GM20431 (cell line): ENCODE data around the gene YIPF3.

Experiments
- in situ Hi-C: fragments of 300-500 bp; cut with MseI, MboI; formaldehyde crosslinking; loops from one replicate; pipeline ENCODE4 v1.15.0; 2020; ENCODE audit warnings: low sequenced_read_pairs; ENCODE audit not compliant: unreplicated experiment

The YIPF3 gene

DNA sequence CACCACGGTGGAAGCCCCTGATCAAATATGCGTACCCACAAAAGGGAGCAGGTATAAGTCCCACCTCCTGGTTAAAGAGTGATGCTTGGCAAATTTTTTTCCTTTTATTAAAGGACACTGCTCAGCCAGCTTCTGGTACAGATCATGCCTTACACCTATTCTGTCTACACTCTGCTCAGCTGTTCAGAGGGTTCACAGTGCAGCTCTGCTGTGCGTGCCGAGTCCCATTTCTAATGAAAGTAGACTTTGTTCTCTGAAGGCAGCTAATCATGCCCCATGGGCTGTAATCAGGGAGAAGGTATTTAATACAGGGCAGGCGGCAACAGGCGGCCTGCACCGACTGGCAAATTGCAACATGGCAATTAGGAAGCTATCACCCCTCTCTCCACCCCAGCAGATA lies 22.9 kb downstream of the YIPF3 start:
- in situ Hi-C loops, result no loop called here

DNA sequence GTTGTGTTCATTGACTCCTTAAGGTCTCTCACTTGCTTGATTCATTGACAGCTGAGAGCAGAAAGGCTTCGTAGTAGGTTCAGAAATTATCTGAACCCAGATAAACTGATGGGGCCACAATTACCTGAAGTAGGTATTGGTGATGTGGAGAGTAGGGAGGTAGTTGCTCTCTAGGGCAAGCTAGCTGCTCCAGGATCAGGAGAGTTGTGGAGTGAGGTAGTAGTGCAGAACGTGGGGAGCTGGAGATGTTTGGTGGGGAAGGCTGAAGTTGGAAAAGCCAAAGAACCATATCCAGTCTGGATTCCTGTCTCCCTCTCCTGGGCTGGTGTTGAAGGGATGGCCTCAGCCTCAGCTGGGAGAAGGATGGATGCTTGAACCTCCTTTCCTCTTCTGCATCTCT lies 23.5 kb downstream of the YIPF3 start:
- in situ Hi-C loops, result no loop called here

DNA sequence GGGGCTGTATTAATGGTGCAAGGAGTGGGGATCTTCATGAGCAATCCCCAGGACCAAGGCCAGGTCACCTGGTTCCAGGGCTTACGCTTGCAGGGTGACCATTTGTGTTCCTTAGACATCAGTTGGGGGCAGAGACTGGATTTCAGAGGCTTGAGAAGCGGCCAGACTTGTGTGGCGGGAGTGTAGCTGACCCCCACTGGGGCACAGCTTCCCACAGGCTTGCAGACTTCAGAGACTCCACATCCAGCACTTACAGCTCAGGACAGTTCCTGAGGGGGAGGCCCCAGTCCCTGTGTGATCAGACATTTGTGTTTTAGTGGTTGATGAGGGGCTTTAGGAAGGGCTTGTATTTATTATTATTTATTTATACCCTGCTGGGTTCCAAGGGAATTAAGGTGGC lies 24.1 kb downstream of the YIPF3 start:
- in situ Hi-C loops, result no loop called here

DNA sequence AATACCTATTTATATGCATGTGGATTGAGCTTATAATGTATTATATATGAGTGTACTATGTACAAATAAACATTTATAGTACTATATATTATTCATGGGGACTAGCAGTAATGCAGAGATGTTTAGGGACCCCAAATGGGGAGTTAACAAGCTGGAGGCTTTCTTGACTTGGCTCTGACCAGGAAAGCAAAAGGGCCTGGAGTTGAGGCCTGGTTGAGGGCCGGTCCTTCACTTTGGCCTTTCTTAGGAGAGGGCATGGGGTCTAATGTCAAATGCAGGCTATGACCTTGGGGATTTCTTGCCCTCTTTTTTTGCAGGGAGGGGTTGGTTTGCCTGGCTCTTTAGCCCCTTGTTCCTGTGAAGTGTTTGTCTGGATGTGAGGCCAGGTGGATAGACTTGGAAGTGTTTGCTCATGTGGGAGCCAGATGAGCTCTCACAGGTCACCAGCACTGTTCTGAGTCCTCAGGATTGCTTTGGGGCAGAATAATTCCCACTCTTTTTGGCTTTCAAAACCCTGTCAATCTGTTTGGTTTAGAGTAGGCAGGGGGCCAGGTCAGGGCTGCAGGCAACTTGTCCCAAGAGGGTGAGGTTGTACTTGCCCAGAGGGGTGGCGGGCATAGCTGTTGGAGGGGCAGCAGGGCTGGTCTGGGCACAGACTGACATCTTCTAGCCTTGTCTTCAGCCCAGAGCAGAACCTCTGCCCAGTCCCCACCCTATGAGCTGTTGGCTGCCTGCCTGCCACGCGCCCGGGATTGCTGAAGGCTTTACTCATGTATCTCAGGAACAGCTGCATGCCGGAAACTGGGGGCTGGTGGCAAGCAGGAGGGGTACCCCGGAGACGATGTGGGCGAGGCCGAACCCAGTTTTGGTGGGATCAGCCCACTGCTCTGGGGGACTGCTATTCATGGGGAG lies 24.7 kb downstream of the YIPF3 start:
- in situ Hi-C loops, result no loop called here

DNA sequence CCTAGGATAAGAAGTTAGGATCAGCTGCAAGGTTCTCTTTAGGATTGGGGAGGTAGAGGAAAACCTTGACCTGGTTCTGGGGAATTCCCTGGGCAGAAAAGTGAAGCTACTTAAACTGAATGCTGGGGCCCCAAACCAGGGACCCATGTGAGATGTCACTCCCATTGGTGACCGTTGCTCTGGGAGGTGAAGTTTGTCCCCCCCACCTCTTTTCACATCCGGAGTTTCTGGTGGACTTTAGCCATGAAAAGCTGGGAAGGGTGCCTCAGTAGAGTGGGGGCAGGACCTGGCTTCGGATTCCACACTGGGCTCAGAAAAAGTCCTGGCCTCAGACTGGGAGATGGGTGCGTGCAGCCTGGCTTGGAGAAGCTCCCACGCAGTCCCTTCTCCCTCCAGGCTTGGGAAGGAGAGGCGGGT lies 26.2 kb downstream of the YIPF3 start:
- in situ Hi-C loops, result no loop called here

DNA sequence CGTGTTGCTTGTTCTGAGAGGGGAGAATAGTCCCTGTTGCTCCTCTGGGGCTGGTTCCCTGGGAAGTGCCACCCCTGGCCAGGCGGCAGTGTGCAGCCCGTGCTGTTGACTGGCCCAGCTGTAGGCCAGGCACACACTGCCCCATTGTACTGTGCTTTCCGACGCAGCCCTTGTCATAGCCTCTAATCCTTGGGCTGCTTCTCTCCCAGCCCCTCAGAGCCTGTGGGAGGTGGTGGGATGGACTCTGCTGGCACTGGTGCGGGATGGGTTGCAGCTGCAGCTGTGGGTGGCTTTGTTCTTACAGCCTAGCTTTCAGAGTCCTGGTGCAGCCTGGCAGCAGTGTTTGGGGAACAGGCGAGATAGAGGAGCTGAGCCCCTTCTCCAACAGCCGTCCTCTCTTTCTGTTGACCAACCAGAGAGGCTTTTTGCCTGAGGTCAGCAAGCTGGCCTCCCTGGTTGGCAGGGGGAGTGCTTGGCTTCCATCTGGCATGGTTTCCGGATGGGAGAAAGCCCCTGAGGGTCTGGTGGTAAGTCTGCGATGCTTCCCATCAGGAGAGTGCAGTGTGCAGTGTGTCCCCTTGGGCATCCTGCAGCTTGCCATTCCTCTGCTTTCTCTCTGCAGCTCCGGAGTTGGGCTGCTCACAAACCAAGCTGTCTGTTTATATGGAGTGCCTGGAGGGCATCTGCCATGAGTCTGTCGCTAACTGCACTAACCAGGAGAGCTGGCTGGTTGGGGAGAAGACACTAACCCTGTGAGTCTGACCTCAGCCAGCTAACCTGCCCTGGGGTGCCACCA lies 27.3 kb downstream of the YIPF3 start:
- in situ Hi-C loops, result no loop called here

DNA sequence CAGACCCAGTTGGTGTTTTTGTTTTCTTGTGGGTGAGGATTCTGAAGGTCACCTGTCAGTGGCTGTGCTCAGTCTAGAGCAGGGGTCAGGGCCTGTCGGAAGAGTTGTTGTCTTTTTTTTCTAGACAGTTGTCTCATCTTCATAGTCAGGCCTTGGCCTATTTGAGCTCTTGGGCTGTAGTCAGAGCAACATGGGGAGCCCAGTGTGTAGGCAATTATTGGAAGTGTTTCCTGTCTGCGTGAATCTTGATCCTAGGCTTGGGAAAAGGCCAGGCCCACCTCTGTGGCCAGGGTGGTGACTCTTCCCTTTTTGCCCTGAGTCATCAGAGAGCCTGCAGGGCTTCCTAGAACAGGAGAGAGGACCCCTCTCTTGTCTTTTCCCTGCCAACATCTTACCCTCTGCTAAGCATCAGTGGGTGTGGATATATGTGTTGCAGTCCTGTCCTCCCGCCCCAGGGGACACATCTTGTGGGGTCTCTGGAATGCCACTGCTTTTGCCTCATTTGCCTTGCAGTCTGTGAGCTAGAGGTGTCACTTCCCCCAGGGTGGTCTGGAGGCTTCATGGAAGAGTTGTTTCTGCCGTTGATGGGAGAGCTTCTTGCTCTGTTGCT lies 28.0 kb downstream of the YIPF3 start:
- in situ Hi-C loops, result no loop called here

DNA sequence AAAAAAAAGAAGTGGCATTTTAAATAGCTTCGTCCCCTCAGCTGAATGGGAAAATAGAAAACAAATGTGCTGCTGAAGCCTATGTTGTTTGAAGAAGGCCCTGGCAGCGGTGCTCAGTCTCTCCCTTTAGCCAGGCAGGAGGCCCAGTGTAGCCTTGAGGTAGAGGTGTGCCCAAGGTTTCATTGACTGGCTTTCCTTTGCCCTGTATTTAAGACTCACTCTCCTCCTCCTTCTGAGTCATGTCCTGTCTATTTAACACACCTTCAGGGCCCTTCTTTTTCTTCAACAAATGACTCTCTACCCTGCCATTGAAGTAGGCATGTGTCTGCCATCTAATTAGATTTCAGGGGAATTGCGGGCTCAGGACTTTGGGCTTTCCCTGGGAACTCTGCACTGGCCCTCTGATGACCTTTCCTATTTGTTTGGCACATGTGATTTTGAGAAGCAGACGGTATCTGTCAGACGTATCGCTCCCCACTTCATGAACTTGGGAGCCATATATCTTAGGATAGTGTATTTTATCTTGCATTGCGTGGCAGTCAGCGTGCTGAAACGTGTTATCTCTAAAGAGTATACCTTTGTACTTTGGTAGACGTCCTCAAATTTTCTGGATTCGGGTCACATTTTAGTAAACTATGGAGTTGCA lies 35.0 kb downstream of the YIPF3 start:
- in situ Hi-C loops, result no loop called here

DNA sequence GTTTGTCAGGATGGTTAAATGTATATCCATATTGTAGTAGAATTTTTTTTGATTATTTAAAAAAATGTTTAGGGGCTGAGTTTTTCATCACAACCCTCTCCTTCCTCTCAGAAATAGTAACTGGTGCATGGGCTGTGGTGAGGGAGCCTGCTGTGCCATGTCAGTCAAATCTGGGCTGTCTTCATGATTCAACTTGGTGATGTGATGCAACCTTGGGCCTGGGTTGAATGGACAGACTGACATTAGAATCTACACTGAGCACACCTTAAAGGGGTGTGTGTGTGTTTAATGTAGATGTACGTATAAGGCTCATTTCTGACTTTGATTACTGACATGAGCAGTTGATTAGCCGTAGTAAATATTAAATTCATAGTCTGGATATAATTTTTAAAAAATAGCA lies 35.7 kb downstream of the YIPF3 start:
- in situ Hi-C loops, result no loop called here

DNA sequence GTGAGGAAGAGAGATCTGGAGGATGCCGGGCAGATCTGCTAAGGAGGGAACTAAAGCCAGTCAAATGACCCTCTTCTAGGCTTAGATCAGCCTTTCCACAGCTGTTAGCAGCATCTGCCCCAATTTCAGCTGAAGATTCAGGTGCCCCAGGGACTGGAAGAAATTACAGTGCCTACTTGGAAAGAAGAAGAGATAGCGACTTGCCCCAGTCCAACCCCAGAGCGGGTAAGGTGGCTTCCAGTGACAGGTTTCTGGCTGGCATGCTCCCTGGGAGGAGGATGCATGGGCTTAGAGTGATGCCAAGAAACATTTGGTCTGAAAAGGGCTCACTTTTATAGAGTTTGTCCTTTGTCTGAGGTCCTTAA lies 38.7 kb downstream of the YIPF3 start:
- in situ Hi-C loops, result no loop called here

DNA sequence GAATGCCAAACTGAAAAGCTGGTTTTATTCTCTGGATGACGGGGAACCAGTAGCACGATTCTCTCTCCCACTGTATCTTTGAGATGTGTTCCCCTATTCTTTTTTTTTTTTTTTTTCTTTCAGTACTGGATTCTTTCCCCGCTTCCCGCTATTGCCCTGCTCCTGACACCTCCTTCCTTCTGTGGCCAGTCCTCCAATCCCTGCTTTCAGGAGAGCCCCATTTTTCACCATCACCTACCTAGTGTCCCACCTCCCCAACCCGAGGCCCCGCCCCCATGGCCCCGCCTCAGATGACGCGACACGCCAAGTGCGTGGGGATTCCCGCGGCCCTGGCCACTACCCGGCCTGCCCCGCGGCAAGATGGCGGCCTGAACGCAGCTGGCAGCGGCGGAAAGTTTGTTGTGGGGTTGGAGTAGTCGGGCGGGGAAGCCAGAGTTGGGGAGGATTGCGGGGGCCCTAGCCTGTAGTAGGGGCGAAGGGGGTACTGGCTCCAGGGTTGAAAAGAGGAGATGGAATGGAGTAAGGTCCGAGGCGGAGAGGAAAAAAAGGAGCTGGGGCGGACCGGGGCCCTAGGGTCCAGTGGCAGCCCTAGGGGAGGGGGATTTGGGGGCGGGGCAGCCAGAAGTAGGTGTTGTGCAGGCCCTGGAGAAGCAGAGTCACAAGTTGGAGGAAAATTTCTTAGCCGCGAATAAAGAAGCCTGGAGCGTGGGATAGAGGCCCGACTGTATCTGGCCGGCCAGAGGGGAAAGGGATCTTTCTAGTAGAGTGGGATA lies 39.3 kb downstream of the YIPF3 start, which contains the start of gene TJAP1:
TSS of gene TJAP1 (plus strand) at position 336 of the 773 bp plus-strand sequence. CDS start 21,432 bp downstream, outside the sequence.
- in situ Hi-C loops, result no loop called here

DNA sequence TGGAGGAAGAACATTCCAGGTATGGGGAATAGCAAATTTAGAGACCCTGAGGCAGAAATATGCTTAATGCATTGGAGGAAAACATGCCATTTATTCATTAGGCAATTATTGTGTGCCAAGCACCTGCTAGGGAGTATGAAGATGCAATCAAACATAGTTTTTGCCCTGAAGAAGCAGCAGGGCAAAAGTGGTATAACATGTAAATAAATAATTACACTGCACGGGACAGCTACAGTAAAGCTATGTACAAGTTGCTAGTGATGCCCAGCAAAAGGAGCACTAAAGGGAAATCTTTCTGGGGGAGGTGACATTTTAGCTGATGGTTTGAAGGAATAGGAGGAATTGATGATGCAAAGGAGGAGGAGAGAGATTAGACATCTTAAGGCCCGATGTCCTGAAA lies 40.0 kb downstream of the YIPF3 start:
- in situ Hi-C loops, result no loop called here

DNA sequence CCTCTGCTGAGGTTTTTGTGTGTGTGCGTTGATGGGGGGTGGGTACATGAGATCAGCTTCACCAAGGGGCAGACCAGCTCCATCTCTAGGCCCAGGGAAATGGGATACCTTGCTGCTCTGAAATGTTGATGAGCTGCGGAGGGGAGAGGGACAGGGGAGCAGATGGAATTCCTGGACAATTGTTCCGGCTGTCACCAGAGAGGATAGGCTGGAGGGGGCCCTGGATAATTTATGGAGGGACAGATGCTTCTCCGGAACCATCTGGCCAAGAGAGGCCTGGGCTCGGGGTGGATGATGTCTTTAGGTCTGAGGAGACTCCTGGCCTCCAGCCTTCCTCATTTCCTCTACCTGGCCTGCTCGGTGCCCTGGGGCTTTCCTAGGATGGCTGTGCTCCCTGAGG lies 41.2 kb downstream of the YIPF3 start:
- in situ Hi-C loops, result no loop called here

DNA sequence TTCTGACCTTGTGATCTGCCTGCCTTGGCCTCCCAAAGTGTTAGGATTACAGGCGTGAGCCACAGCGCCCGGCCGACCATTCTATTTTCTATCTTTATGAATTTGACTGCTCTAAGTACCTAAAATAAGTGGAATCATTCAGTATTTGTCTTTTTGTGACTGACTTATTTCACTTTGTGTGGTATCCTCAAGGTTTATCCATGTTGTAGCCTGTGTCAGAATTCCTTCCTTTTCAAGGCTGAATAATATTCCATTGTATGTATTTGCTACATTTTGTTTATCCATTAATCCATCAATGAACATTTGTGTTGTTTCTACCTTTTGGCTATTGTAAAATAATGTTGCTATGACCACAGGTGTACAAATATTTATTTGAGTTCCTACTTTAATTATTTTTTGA lies 44.2 kb downstream of the YIPF3 start:
- in situ Hi-C loops, result no loop called here

DNA sequence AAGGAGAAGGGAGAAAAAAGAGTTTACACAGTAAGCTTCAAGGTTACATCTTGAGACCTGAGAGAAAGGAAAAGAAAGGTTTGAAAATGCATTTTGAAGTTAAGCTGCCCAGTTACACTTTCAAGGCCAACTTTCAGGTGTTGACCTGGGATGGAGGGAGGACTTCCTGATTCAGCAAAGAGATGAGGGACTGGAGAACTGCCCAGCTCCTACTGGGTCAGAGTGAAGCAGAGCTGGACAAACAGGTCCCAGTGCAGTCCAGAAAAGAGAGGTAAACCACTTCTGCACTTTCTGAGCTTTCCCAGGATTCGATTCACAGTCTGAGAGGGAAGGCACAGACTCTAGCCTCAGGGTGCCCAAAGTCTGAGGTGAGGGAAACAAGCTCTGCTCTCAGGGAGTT lies 45.3 kb downstream of the YIPF3 start:
- in situ Hi-C loops, result no loop called here

DNA sequence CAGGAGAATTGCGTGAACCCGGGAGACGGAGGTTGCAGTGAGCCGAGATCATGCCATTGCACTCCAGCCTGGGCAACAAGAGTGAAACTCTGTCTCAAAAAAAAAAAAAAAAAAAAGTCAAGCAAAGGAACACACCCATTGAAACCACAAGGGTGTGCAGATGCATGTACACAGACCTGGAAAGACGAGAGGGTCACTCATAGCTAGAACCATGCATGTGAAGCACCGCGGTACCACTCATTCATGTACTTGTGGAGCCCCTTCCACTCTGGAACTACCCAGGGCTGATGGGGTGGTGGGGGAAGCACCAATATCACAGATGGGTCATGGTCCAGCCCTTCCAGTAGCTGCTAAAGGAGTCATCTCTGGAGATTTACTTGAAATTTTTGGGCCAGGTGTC lies 46.8 kb downstream of the YIPF3 start:
- in situ Hi-C loops, result no loop called here

DNA sequence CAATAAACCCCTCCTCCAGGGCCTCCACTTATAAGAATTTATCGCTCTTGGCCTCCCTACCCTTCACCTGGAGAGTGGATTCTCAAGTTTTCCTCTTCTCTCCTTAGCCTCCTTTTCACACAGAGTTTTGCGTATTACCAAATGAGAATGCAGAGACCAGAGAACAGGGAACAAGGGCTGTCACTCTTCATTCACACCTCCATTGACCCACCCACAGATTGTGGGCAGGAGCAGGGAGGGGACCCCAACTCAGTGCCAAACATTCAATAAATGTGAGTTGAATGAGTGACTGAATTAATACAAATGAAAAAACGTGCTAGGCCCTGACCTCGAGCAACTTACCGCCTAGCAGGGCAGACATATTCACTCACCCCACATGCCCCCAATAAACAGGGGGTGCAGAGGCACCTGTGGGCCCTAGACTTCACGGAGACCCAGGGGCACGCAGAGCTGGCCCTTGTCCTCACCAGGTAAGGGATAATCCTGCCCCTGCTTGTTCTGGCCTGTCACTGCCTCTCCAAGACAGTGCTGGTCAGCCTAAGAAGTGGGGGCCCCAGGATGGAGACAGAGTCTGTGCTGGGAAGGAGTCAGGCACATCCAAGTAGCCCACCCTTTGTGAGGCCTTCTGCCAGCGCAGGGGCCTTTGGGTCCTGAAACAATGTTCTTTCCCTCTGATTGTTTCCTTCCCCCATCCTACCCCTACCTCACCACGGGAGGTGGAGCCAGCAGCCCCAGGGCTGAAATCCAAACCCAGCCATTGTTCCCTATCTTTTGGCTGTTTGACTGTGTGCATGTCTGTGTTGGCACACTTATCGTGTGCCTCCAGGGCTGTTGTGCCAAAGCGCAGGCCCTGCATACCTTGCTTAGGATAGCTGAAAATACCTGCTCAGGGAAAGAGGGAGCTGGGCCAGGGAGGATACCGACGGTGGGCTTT lies 47.7 kb downstream of the YIPF3 start:
- in situ Hi-C loops, result no loop called here

DNA sequence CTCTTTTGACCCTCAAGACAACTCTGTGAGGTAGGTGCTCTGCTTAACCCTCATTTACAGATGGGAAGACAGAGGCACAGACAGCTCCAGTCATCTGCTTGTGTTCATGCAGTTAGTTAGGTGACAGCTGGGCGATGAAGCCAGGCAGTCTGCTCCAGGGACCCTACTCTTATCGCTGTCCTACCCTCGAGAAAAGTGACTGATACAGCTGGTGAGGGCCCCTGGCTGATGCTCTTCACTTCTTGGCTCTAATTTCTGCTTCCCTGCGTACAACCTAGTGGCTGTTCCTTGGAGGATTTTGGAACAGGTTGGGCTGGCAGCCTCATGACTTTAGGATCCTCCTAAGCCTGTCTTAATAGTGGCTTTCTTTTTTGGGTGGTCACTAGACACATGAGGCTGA lies 48.5 kb downstream of the YIPF3 start:
- in situ Hi-C loops, result no loop called here

DNA sequence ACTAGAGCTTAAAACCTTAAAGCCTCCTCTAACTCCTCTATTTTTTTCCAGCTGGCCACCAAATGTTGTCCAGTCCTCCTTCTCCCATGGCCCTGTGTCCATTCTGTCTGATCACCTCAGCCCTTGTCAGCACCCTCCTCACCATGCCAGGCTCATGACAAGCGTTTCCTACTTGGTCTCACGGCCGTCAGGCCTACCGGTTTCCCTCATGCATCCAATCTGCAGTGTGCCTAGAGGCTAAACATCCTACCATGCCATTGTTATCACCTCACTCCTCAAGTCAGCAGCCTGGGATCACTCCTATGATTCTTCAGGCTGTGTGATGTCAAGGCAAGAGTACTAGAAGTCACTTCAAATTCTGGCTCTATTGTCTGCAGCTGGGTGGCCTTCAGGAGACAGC lies 49.0 kb downstream of the YIPF3 start:
- in situ Hi-C loops, result no loop called here
